H9 (cell line): Measurements from ENCODE around the gene SLC17A6. TPM values are rescaled to one million over a fixed set of nuclear protein-coding genes. Genes with fewer than 3 reads are reported as not detected.

Experiments used
- DNase-seq: peaks from one replicate; pipeline ENCODE4 v3.0.0-alpha.2; 2017
- H2AFZ ChIP-seq: one replicate; pipeline ENCODE4 v1.6.1; 2013; ENCODE audit warnings: mild to moderate bottlenecking, low read length, control low read depth, moderate library complexity
- H2AK5ac ChIP-seq: 2 replicates; pipeline ENCODE4 v1.6.1; 2013; ENCODE audit warnings: low read length, control low read depth, mixed read lengths; ENCODE audit not compliant: insufficient read length
- H2BK120ac ChIP-seq: one replicate; pipeline ENCODE4 v1.6.1; 2013; ENCODE audit warnings: low read depth, mild to moderate bottlenecking, low read length, control low read depth, inconsistent platforms; ENCODE audit not compliant: poor library complexity, severe bottlenecking
- H2BK12ac ChIP-seq: 2 replicates; pipeline ENCODE4 v1.6.1; 2013; ENCODE audit warnings: low read length, control low read depth, mixed read lengths, low read depth; ENCODE audit not compliant: insufficient read length
- H2BK15ac ChIP-seq: 2 replicates; pipeline ENCODE4 v1.6.1; 2013; ENCODE audit warnings: low read depth, low read length, control low read depth
- H2BK20ac ChIP-seq: one replicate; pipeline ENCODE4 v1.6.1; 2013; ENCODE audit warnings: low read depth, mild to moderate bottlenecking, low read length, control low read depth, inconsistent platforms; ENCODE audit not compliant: poor library complexity, severe bottlenecking
- H2BK5ac ChIP-seq: 2 replicates; pipeline ENCODE4 v1.6.1; 2013; ENCODE audit warnings: low read length, control low read depth, mixed read lengths; ENCODE audit not compliant: insufficient read length
- H3K14ac ChIP-seq: 2 replicates; pipeline ENCODE4 v1.6.1; 2013; ENCODE audit warnings: low read length, control low read depth; ENCODE audit not compliant: insufficient read depth
- H3K18ac ChIP-seq: 2 replicates; pipeline ENCODE4 v1.6.1; 2013; ENCODE audit warnings: low read depth, mild to moderate bottlenecking, mixed read lengths, low read length, control low read depth; ENCODE audit not compliant: insufficient read length
- H3K23ac ChIP-seq: 2 replicates; pipeline ENCODE4 v1.6.1; 2013; ENCODE audit warnings: low read length, control low read depth, mixed read lengths, low read depth; ENCODE audit not compliant: insufficient read length
- H3K23me2 ChIP-seq: 2 replicates; pipeline ENCODE4 v1.6.1; 2013; ENCODE audit warnings: low read depth, mild to moderate bottlenecking, mixed read lengths, low read length, control low read depth; ENCODE audit not compliant: insufficient read length, poor library complexity, severe bottlenecking
- H3K27ac ChIP-seq: 2 replicates; pipeline ENCODE4 v1.5.1; 2013; ENCODE audit warnings: low read length, control low read depth, mixed read lengths, low read depth; ENCODE audit not compliant: insufficient read length
- H3K27me3 ChIP-seq: 2 replicates; pipeline ENCODE4 v1.6.1; 2013; ENCODE audit warnings: low read length, control low read depth, inconsistent platforms; ENCODE audit not compliant: insufficient read depth
- H3K4ac ChIP-seq: 2 replicates; pipeline ENCODE4 v1.6.1; 2013; ENCODE audit warnings: low read depth, mild to moderate bottlenecking, control low read depth, inconsistent platforms, low read length, moderate library complexity
- H3K4me1 ChIP-seq: 2 replicates; pipeline ENCODE4 v1.6.1; 2013; ENCODE audit warnings: low read length, control low read depth, inconsistent platforms; ENCODE audit not compliant: insufficient read depth
- H3K4me2 ChIP-seq: 2 replicates; pipeline ENCODE4 v1.6.1; 2013; ENCODE audit warnings: low read length, control low read depth, mixed read lengths; ENCODE audit not compliant: insufficient read length, insufficient read depth
- H3K56ac ChIP-seq: 2 replicates; pipeline ENCODE4 v1.6.1; 2013; ENCODE audit warnings: low read depth, mild to moderate bottlenecking, mixed read lengths, low read length, control low read depth; ENCODE audit not compliant: insufficient read length
- H3K79me1 ChIP-seq: 2 replicates; pipeline ENCODE4 v1.6.1; 2013; ENCODE audit warnings: low read depth, mild to moderate bottlenecking, moderate library complexity, low read length, control low read depth, inconsistent platforms; ENCODE audit not compliant: insufficient read depth, poor library complexity, severe bottlenecking
- H3K79me2 ChIP-seq: 2 replicates; pipeline ENCODE4 v1.6.1; 2013; ENCODE audit warnings: low read length, control low read depth, inconsistent platforms; ENCODE audit not compliant: insufficient read depth
- H3K9ac ChIP-seq: 2 replicates; pipeline ENCODE4 v1.6.1; 2013; ENCODE audit warnings: low read length, control low read depth, mixed read lengths; ENCODE audit not compliant: insufficient read length; ENCODE audit errors: extremely low read depth
- H3K9me3 ChIP-seq: one replicate; pipeline ENCODE4 v1.6.1; 2013; ENCODE audit warnings: low read depth, low read length, inconsistent platforms; ENCODE audit not compliant: control insufficient read depth
- H3T11ph ChIP-seq: one replicate; pipeline ENCODE4 v1.6.1; 2013; ENCODE audit warnings: mild to moderate bottlenecking, low read length, control low read depth, inconsistent platforms
- H4K20me1 ChIP-seq: one replicate; pipeline ENCODE4 v1.6.1; 2013; ENCODE audit not compliant: control insufficient read depth, insufficient read length, insufficient read depth
- H4K5ac ChIP-seq: 2 replicates; pipeline ENCODE4 v1.6.1; 2013; ENCODE audit warnings: low read depth, mild to moderate bottlenecking, mixed read lengths, low read length, control low read depth; ENCODE audit not compliant: insufficient read length
- H4K8ac ChIP-seq: replicated peaks from 2 replicates; pipeline ENCODE4 v1.6.1; 2013; ENCODE audit warnings: low read length, control low read depth, mixed read lengths, low read depth; ENCODE audit not compliant: insufficient read length
- H4K91ac ChIP-seq: 2 replicates; pipeline ENCODE4 v1.6.1; 2013; ENCODE audit warnings: low read depth, mild to moderate bottlenecking, moderate library complexity, mixed read lengths, low read length, control low read depth; ENCODE audit not compliant: insufficient read length
- H3K27ac Mint-ChIP-seq, 3 experiments: 2 replicates in 2 of 3; 3 replicates in 1 of 3; pipeline ENCODE4 v1.8.0; 2020 to 2021; ENCODE audit warnings: mixed read lengths in 3 of 3, mild to moderate bottlenecking in 1 of 3, moderate library complexity in 1 of 3
- H3K27me3 Mint-ChIP-seq: 2 replicates; pipeline ENCODE4 v1.8.0; 2021; ENCODE audit warnings: low read depth, mild to moderate bottlenecking, moderate library complexity, mixed read lengths
- H3K36me3 Mint-ChIP-seq, 3 experiments: 2 replicates in 2 of 3; 3 replicates in 1 of 3; pipeline ENCODE4 v1.8.0; 2020 to 2021; ENCODE audit warnings: low read depth in 3 of 3, mixed read lengths in 3 of 3; ENCODE audit not compliant: insufficient read depth in 1 of 3
- H3K4me1 Mint-ChIP-seq, 2 experiments: 2 replicates each; pipeline ENCODE4 v1.8.0; 2020; ENCODE audit warnings: mixed read lengths in 2 of 2
- H3K4me3 Mint-ChIP-seq, 2 experiments: 2 replicates in 1 of 2; 3 replicates in 1 of 2; pipeline ENCODE4 v1.8.0; 2020 to 2021; ENCODE audit warnings: mild to moderate bottlenecking in 2 of 2, mixed read lengths in 2 of 2, moderate library complexity in 1 of 2
- H3K9me3 Mint-ChIP-seq, 2 experiments: 2 replicates in 1 of 2; 3 replicates in 1 of 2; pipeline ENCODE4 v1.8.0; 2020; ENCODE audit warnings: mild to moderate bottlenecking in 2 of 2, mixed read lengths in 2 of 2, moderate library complexity in 1 of 2
- WGBS: extraction: QIAGEN DNeasy Blood & Tissue Kit; methylation state at CpG from one replicate; pipeline ENCODE4 v1.1.7; 2013; ENCODE audit warnings: missing lambda C conversion rate, low lambda C conversion rate, mixed read lengths; ENCODE audit not compliant: insufficient read length; ENCODE audit errors: extremely low coverage; 5-methylcytosine and 5-hydroxymethylcytosine counted together
- total RNA-seq: library from RNA; stranded (reverse); gene quantifications from 2 replicates; pipeline ENCODE4 v1.2.1, GENCODE V29; 2021
- TF ChIP-seq, protein P1 (sequence below): fragments of 200-600 bp; sonication (generic); conservative IDR thresholded peaks from 3 replicates; pipeline ENCODE4 v1.8.0; 2021; ENCODE audit warnings: antibody characterized with exemption, mild to moderate bottlenecking

SLC17A6 gene
- total RNA-seq, 1 experiment from 2014 or later, result not detected

DNA sequence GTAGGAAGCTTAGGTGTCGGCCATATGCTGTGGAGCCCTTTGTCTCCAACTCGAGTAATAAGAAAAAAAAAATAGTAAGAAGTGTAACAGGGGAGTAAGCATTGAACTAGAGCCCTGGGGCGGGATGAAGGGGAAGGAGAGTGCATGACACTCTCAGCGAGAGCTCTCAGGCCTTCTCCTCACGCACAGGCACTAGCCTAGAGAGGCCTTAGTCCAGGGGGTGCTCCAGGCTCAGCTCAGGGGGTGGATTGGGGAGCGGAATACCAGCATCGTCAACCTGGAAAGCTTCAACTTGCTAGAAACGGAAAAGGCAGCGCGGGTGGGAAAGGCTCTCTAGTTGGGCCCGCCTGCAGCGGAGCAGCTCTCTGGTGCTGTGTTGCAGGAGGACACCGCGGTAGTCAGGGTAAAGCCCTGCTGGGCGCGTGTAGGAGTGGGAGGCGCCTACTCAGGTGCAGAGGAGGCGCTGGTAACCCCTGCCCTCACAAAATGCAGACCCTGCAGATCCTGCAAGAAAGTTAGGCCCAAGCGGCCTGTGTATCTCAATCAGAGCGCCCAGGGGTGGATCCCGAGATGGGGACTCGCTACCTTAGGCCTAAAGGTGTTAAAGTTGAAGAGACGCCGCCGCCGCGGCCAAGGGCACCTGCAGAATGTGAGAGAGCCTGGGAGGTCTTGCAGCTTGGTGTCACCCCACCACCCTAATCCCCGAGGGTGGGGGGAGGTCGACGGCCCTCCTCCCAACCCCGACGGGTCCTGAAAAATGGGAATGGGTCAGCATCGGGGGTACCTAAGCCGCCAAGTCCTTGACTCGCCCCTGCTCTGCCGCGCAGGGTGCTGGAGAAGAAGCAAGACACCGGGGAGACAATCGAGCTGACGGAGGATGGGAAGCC, 2.8 kb downstream of the SLC17A6 start:
- H3T11ph ChIP-seq, result no peak overlapping the region
- Mint-ChIP-seq H3K4me3 (peak overlapping the region; percentile 62 to 76), H3K27me3 (peaks cover 83% of the 10 kb centered on the region), H3K9me3 (no peaks in the 10 kb centered on the region; a peak in 2 of 5 replicates), H3K27ac (peak overlapping the region in 1 of 3 experiments; percentile 84; a peak in 2 of 7 replicates), H3K4me1 (peaks cover 58 to 66% of the 10 kb centered on the region in 2 experiments), H3K36me3 (no peaks in the 10 kb centered on the region; a peak in 3 of 7 replicates)
- no peaks in the 10 kb centered on the region; the same call in 1 of the 2 replicates for H3K4me1 ChIP-seq
- H3K27me3 ChIP-seq, result peaks cover 17% of the 10 kb centered on the region; the same call in 1 of the 2 replicates
- H3K18ac ChIP-seq, result no peak overlapping the region
- H3K79me2 ChIP-seq, result no peaks in the 10 kb centered on the region
- no peak overlapping the region for H2BK12ac ChIP-seq
- no peak overlapping the region for H4K5ac ChIP-seq
- H3K27ac ChIP-seq, result no peak overlapping the region
- no peak overlapping the region for H3K14ac ChIP-seq
- peak; percentile 73 for DNase-seq
- no peak overlapping the region for H3K4ac ChIP-seq
- H3K4me2 ChIP-seq, result peak overlapping the region; percentile 58
- H4K91ac ChIP-seq, result no peak overlapping the region
- peaks cover 28% of the 10 kb centered on the region for H3K23me2 ChIP-seq
- H2BK120ac ChIP-seq, result no peak overlapping the region
- no peak overlapping the region for H2BK20ac ChIP-seq
- H2BK15ac ChIP-seq, result no peak overlapping the region
- H3K23ac ChIP-seq, result no peak overlapping the region
- H2BK5ac ChIP-seq, result no peak overlapping the region
- no peaks in the 10 kb centered on the region for H3K79me1 ChIP-seq
- no peaks in the 10 kb centered on the region for H3K9me3 ChIP-seq
- H3K56ac ChIP-seq, result no peak overlapping the region
- TF ChIP-seq, protein P1, sequence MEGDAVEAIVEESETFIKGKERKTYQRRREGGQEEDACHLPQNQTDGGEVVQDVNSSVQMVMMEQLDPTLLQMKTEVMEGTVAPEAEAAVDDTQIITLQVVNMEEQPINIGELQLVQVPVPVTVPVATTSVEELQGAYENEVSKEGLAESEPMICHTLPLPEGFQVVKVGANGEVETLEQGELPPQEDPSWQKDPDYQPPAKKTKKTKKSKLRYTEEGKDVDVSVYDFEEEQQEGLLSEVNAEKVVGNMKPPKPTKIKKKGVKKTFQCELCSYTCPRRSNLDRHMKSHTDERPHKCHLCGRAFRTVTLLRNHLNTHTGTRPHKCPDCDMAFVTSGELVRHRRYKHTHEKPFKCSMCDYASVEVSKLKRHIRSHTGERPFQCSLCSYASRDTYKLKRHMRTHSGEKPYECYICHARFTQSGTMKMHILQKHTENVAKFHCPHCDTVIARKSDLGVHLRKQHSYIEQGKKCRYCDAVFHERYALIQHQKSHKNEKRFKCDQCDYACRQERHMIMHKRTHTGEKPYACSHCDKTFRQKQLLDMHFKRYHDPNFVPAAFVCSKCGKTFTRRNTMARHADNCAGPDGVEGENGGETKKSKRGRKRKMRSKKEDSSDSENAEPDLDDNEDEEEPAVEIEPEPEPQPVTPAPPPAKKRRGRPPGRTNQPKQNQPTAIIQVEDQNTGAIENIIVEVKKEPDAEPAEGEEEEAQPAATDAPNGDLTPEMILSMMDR, result no peak; the same call in 2 of the 3 replicates
- WGBS, result no CpG with 5 or more reads among the region's 40 CpGs
- no peak overlapping the region for H3K9ac ChIP-seq
- no peak overlapping the region for H2AFZ ChIP-seq
- H4K8ac ChIP-seq, result no peak overlapping the region
- no peak overlapping the region for H2AK5ac ChIP-seq
- H4K20me1 ChIP-seq, result no peaks in the 10 kb centered on the region
